ENCODE data around the gene VAV2. TPM values are rescaled to one million over a fixed set of nuclear protein-coding genes. Genes with fewer than 3 reads are reported as not detected.

VAV2 gene
- polyA plus RNA-seq, 12 donors = 12.0 to 16.6 (median 15.0) TPM; not detected in 1

- no peak for DNase-seq
Observed at GRCh38 chr9:134028575-134029247, 36.6 kb upstream of the VAV2 start.

- no peak for DNase-seq
Observed at GRCh38 chr9:134028076-134028475, 36.0 kb upstream of the VAV2 start.

- no peak for DNase-seq
Observed at GRCh38 chr9:134027561-134027960, 35.4 kb upstream of the VAV2 start.

- no peak for DNase-seq
Observed at GRCh38 chr9:134026981-134027380, 34.9 kb upstream of the VAV2 start.

- no peak for DNase-seq
Observed at GRCh38 chr9:134026581-134026980, 34.5 kb upstream of the VAV2 start.

GRCh38 chr9:134025606-134026541, 33.8 kb upstream of the VAV2 start:
- DNase-seq = no peak

DNA sequence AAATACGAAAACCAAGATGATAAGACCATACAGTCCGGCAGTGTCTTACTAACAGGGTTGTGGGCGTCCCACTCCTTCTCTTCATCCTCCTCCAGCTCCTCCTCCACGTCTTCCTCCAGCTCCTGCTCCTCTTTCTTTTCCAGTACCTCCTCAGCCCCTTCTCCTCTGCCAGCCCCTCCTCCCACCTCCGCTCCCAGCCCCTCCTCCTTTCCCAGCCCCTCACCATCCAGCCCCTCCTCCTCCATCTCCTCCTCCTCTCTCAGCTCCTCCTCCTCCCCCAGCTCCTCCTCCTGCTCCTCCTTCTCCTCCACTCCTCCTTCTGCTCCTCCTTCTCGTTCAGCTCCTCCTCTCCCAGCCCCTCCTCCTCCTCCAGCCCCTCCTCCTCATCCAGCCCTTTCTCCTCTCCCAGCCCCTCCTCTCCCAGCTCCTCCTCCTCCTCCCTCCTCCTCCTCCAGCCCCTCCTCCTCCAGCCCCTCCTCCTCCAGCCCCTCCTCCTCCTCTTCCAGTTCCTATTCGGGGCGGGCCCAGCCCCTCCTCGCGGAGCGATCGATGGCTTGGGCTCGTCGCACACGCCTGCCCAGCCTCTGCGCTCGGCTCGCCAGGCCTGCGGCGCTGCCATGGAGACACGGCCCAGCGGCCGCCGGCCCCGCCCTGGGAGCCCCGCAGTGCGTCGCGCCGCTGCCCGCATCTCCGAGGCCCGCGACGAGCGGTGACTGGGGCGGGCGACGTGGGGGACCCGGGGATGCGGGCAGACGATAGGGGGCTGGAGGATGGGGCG, 32.9 kb upstream of the VAV2 start, which contains the start of gene BRD3OS:
TSS of gene BRD3OS (plus strand) at position 654 of the 778 bp plus-strand sequence. CDS start 1,267 bp downstream, outside the sequence.
- peak; percentile 97 for DNase-seq

- no peak for DNase-seq
Observed at GRCh38 chr9:134024214-134024792, 32.2 kb upstream of the VAV2 start.

- DNase-seq = no peak
Observed at GRCh38 chr9:134014946-134015345, 22.8 kb upstream of the VAV2 start.

GRCh38 chr9:134011401-134011800, 19.3 kb upstream of the VAV2 start:
- no peak for DNase-seq

DNA sequence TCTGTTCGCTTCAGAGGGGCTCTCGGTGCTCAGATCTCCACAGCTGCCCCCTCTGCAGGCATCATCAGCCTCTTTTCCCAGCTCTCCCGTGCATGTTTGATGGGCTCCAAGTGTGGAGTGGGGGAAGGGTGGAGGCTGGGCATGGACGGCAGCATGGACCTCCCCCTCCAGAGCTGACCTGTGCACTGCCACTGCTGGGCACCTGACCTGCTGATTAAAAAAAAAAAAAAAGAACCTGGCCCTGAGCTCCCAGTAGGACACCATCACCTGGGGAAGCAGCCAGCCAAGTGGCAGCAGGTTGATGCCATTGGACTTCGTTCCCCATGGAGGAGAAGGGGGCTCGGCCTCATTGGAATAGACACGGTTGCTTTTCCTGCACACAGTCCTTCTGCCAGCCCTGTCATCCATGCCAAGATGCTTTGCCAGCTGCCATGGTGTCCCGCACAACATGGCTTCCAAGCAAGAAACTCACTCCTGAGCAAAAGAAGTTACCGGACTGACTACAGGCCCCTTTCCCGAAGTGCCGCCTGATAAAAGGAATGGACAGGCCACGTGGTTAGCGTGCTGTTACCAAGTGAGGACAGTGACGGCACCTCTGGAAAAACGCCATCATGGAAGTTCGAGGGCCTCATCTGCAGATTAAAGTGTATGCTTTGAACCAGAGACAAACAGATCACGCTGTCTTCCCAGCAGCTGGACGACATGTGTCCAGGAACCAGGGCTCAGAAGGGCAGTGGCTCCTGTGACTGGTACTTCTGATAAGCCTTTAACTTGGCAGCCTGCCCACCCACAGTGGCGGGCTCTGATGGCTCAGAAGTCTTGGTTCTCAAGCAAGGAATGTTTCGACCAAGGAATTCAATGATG, 18.4 kb upstream of the VAV2 start:
- DNase-seq = no peak

DNA sequence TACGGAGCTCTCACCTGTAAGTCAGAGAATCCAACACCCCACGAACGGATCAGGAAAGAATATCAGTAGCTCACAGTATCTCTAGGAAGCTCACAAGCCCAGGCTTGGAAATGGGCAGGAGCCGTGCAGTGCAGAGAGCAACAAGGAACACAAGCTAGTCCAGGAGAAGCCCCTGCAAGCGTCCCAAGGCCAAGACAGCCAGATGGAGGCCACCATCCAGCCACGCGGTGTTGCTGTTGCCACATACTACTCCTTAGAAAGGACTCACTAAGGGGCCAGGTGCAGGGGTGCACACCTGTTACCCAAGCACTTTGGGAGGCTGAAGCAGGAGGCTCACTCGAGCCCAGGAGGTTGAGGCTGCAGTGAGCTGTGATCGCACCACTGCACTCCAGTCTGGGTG, 15.4 kb upstream of the VAV2 start:
- no peak for DNase-seq

DNA sequence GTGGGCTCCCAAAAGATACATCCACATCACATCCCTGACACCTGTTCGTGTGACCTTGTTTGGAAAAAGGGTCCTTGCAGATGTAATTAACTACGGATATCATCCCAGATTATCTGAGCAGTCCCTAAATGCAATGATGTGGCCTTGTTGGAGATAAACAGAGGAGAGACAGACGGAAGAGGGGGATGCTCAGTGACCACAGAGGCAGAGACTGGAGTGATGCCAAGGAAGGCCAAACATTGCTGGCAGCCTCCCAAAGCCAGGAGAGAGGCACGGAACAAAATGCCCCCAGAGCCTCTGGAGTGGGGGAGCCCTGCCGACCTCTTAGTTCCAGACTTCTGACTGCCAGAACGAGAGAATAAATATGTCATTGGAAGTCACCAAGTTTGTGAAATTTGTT, 15.0 kb upstream of the VAV2 start:
- no peak for DNase-seq

GRCh38 chr9:134005381-134005780, 13.3 kb upstream of the VAV2 start:
- no peak for DNase-seq

GRCh38 chr9:134004881-134005280, 12.8 kb upstream of the VAV2 start:
- no peak for DNase-seq

GRCh38 chr9:134004131-134004873, 12.2 kb upstream of the VAV2 start:
- DNase-seq = no peak

- DNase-seq = no peak
Observed at GRCh38 chr9:134003237-134003636, 11.1 kb upstream of the VAV2 start.

DNA sequence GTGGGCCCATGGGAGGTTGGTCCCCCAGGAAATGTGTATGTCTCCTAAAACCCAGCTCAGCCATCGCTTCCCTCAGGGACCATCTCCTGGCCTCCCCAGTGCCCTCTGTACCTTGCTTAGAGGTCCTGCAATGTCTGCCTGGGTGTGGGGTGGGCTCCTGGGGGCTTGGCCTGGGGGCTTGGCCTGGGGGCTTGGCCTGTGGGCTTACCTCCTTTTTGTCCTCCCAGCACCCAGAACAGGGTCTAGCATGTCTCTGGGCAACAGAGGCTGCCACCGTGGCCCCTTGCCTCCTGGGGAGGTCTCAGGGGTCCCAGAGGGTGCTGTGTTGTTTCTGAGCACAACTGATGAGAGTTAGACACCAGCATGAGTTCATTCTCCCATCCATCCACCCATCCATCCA, 10.7 kb upstream of the VAV2 start:
- DNase-seq = no peak

- no peak for DNase-seq
Observed at GRCh38 chr9:133999851-134000265, 7.7 kb upstream of the VAV2 start.
